Keratinocyte (primary cell): ENCODE measurements around the gene ENPP6. TPM values are rescaled to one million over a fixed set of nuclear protein-coding genes. Genes with fewer than 3 reads are reported as not detected.

Experiments
- DNase-seq: peaks from one replicate; pipeline ENCODE4 v3.0.0-alpha.2; 2011; ENCODE audit warnings: low read depth, missing footprints, low spot score
- FAIRE-seq: peaks from 2 replicates; lab custom pipeline; 2011; peaks lifted over from hg19 to GRCh38; lab: Jason Lieb, UNC
- H2AFZ ChIP-seq: 2 replicates; pipeline ENCODE4 v1.6.0; 2012; ENCODE audit warnings: low read length, control low read depth, inconsistent platforms; ENCODE audit not compliant: control insufficient read depth
- H3K27ac ChIP-seq: 2 replicates; pipeline ENCODE4 v1.5.1; 2011; ENCODE audit warnings: low read length; ENCODE audit not compliant: control insufficient read depth, insufficient read depth
- H3K27me3 ChIP-seq: 3 replicates; pipeline ENCODE4 v1.6.0; 2011; ENCODE audit warnings: low read length; ENCODE audit not compliant: control insufficient read depth, insufficient read depth; ENCODE audit errors: extremely low read depth
- H3K36me3 ChIP-seq, 2 experiments: 2 replicates in 1 of 2; 3 replicates in 1 of 2; pipeline ENCODE4 v1.5.1; 2011; ENCODE audit warnings: low read length in 2 of 2, mild to moderate bottlenecking in 1 of 2; ENCODE audit not compliant: control insufficient read depth in 2 of 2, insufficient read depth in 2 of 2; ENCODE audit errors: extremely low read depth in 1 of 2
- H3K4me1 ChIP-seq: 3 replicates; pipeline ENCODE4 v1.5.1; 2011; ENCODE audit warnings: low read length; ENCODE audit not compliant: control insufficient read depth, insufficient read depth; ENCODE audit errors: extremely low read depth
- H3K4me2 ChIP-seq: 3 replicates; pipeline ENCODE4 v1.6.0; 2011; ENCODE audit warnings: low read depth, low read length; ENCODE audit not compliant: control insufficient read depth, insufficient read depth; ENCODE audit errors: extremely low read depth
- H3K4me3 ChIP-seq, 3 experiments: fragments of 200-600 bp in 1 of 3; sonication (generic) in 1 of 3; 2 replicates in 2 of 3; 3 replicates in 1 of 3; pipeline ENCODE4 v1.5.1; 2011 to 2016; ENCODE audit warnings: low read length in 3 of 3, mild to moderate bottlenecking in 3 of 3, control low read depth in 2 of 3, inconsistent platforms in 1 of 3, low read depth in 1 of 3, mixed read lengths in 1 of 3, mixed run types in 1 of 3, moderate library complexity in 1 of 3; ENCODE audit not compliant: control insufficient read depth in 2 of 3, insufficient read depth in 2 of 3; ENCODE audit errors: extremely low read depth in 1 of 3
- H3K79me2 ChIP-seq: 2 replicates; pipeline ENCODE4 v1.6.0; 2012; ENCODE audit warnings: low read length; ENCODE audit not compliant: control insufficient read depth, insufficient read depth
- H3K9ac ChIP-seq: 3 replicates; pipeline ENCODE4 v1.6.0; 2011; ENCODE audit warnings: low read length; ENCODE audit not compliant: control insufficient read depth, insufficient read depth; ENCODE audit errors: extremely low read depth
- H3K9me1 ChIP-seq: 3 replicates; pipeline ENCODE4 v1.6.0; 2011; ENCODE audit warnings: low read length; ENCODE audit not compliant: control insufficient read depth, insufficient read depth; ENCODE audit errors: extremely low read depth
- H3K9me3 ChIP-seq: 2 replicates; pipeline ENCODE4 v1.5.1; 2012; ENCODE audit warnings: low read depth, low read length; ENCODE audit not compliant: control insufficient read depth
- H4K20me1 ChIP-seq: 3 replicates; pipeline ENCODE4 v1.6.0; 2011; ENCODE audit warnings: low read length; ENCODE audit not compliant: control insufficient read depth, insufficient read depth; ENCODE audit errors: extremely low read depth
- EZH2 ChIP-seq: IDR thresholded peaks from one replicate; pipeline ENCODE4 v1.6.1; 2012; ENCODE audit warnings: inconsistent platforms, mild to moderate bottlenecking, low read length, moderate library complexity
- dilution Hi-C: fragments of 300-500 bp; cut with MboI; formaldehyde crosslinking; loops from one replicate; pipeline ENCODE4 v1.7.0; 2020; ENCODE audit warnings: low sequenced_read_pairs; ENCODE audit not compliant: extremely low pct_ligation_motif_present
- polyA plus RNA-seq, 5 experiments: library from polyadenylated mRNA; depleted of rRNA in 3 of 5; stranded (reverse) in 3 of 5; stranded (forward) in 1 of 5; unstranded in 1 of 5; fragments of >200 nt; gene quantifications; 1 replicate in 1 of 5; 2 replicates in 3 of 5; 3 replicates in 1 of 5; pipeline versions ENCODE4 v1.2.1 to v1.2.3, GENCODE V29; 2011 to 2012; ENCODE audit warnings: missing spikeins in 2 of 5, low read depth in 1 of 5, low replicate concordance in 1 of 5
- TF ChIP-seq, protein P1 (sequence below), 3 experiments: IDR thresholded peaks in 1 of 3; conservative IDR thresholded peaks in 1 of 3; optimal IDR thresholded peaks in 1 of 3; 2 replicates in 2 of 3; 3 replicates in 1 of 3; pipeline versions ENCODE3 to v1.5.1; 2011; ENCODE audit warnings: low read length in 3 of 3, mild to moderate bottlenecking in 3 of 3, moderate library complexity in 2 of 3, control low read depth in 1 of 3, inconsistent platforms in 1 of 3; ENCODE audit not compliant: insufficient read depth in 2 of 3; ENCODE audit errors: extremely low read depth in 1 of 3

Gene ENPP6
- polyA plus RNA-seq, 1 donor (not counting 4 experiments of a cell fraction or from before 2014, with no cell fraction given) = not detected

- no peak overlapping the region for H2AFZ ChIP-seq
- TF ChIP-seq EZH2 = no peak
- TF ChIP-seq, protein P1, sequence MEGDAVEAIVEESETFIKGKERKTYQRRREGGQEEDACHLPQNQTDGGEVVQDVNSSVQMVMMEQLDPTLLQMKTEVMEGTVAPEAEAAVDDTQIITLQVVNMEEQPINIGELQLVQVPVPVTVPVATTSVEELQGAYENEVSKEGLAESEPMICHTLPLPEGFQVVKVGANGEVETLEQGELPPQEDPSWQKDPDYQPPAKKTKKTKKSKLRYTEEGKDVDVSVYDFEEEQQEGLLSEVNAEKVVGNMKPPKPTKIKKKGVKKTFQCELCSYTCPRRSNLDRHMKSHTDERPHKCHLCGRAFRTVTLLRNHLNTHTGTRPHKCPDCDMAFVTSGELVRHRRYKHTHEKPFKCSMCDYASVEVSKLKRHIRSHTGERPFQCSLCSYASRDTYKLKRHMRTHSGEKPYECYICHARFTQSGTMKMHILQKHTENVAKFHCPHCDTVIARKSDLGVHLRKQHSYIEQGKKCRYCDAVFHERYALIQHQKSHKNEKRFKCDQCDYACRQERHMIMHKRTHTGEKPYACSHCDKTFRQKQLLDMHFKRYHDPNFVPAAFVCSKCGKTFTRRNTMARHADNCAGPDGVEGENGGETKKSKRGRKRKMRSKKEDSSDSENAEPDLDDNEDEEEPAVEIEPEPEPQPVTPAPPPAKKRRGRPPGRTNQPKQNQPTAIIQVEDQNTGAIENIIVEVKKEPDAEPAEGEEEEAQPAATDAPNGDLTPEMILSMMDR (optimal IDR thresholded peaks at IDR 0.05 in 1 of 3, IDR thresholded peaks at IDR 0.05 in 1 of 3, conservative IDR thresholded peaks at IDR 0.05 in 1 of 3; ENCODE audit: extremely low read depth in 1 of 3, insufficient read depth in 2 of 3, low read length in 3 of 3) = no peak
- H3K4me3 ChIP-seq = no peak overlapping the region
- no peaks in the 10 kb centered on the region for H3K4me1 ChIP-seq
- dilution Hi-C loops = no loop called here
- H3K79me2 ChIP-seq = no peaks in the 10 kb centered on the region
- DNase-seq (no peak), FAIRE-seq (no peak)
- no peaks in the 10 kb centered on the region for H3K27me3 ChIP-seq
- H3K9me3 ChIP-seq = no peaks in the 10 kb centered on the region
- H3K27ac ChIP-seq = no peak overlapping the region
- no peak overlapping the region for H3K4me2 ChIP-seq
- no peaks in the 10 kb centered on the region for H3K9me1 ChIP-seq
- no peaks in the 10 kb centered on the region for H4K20me1 ChIP-seq
- H3K9ac ChIP-seq = no peak overlapping the region
- H3K36me3 ChIP-seq = no peaks in the 10 kb centered on the region
Observed at GRCh38 chr4:184147858-184148737, 69.6 kb downstream of the ENPP6 start.

GRCh38 chr4:184146951-184147350, 70.7 kb downstream of the ENPP6 start:
- H3K27me3 ChIP-seq = no peaks in the 10 kb centered on the region
- no peaks in the 10 kb centered on the region for H3K4me1 ChIP-seq
- H2AFZ ChIP-seq = no peak overlapping the region
- no peak overlapping the region for H3K27ac ChIP-seq
- no peak overlapping the region for H3K9ac ChIP-seq
- H3K4me2 ChIP-seq = no peak overlapping the region
- H3K9me3 ChIP-seq = no peaks in the 10 kb centered on the region
- no peaks in the 10 kb centered on the region for H3K79me2 ChIP-seq
- H3K4me3 ChIP-seq = no peak overlapping the region
- dilution Hi-C loops = no loop called here
- TF ChIP-seq, protein P1 (optimal IDR thresholded peaks at IDR 0.05 in 1 of 3, IDR thresholded peaks at IDR 0.05 in 1 of 3, conservative IDR thresholded peaks at IDR 0.05 in 1 of 3; ENCODE audit: extremely low read depth in 1 of 3, insufficient read depth in 2 of 3, low read length in 3 of 3) = no peak
- TF ChIP-seq EZH2 = no peak
- DNase-seq (no peak), FAIRE-seq (no peak)
- no peaks in the 10 kb centered on the region for H3K36me3 ChIP-seq
- no peaks in the 10 kb centered on the region for H3K9me1 ChIP-seq
- H4K20me1 ChIP-seq = no peaks in the 10 kb centered on the region
